HL-60 (cell line): ENCODE data around the gene XRCC4.

ENCODE experiments used
- POLR2AphosphoS5 ChIP-seq: IDR thresholded peaks from 2 replicates; pipeline ENCODE4 v1.6.1; 2012; ENCODE audit warnings: low read depth
- TF ChIP-seq, protein P1 (sequence below): IDR thresholded peaks from one replicate; pipeline ENCODE4 v1.5.1; 2011; ENCODE audit warnings: low read length, control low read depth, inconsistent platforms; ENCODE audit not compliant: insufficient read depth

DNA sequence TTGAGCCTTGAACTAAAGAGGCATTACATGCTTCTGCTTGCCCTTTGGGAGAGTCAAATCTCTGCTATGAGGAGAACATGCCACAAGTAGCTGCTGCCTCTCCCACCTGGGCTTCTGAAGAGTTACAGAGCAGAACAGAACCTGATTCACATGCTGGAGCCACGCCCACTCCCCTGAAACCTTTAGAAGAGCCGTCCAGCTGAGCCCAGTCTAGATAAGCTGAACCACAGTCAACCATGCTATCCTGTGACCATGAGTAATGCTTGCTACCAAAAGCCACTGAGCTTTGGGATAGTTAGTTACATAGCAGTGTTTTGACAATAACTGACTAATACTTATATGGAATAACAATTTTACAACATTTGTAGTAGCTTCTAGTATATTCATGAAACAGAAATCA is 283.2 kb downstream of the XRCC4 start:
- TF ChIP-seq, protein P1, sequence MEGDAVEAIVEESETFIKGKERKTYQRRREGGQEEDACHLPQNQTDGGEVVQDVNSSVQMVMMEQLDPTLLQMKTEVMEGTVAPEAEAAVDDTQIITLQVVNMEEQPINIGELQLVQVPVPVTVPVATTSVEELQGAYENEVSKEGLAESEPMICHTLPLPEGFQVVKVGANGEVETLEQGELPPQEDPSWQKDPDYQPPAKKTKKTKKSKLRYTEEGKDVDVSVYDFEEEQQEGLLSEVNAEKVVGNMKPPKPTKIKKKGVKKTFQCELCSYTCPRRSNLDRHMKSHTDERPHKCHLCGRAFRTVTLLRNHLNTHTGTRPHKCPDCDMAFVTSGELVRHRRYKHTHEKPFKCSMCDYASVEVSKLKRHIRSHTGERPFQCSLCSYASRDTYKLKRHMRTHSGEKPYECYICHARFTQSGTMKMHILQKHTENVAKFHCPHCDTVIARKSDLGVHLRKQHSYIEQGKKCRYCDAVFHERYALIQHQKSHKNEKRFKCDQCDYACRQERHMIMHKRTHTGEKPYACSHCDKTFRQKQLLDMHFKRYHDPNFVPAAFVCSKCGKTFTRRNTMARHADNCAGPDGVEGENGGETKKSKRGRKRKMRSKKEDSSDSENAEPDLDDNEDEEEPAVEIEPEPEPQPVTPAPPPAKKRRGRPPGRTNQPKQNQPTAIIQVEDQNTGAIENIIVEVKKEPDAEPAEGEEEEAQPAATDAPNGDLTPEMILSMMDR: no peak
- no peak for TF ChIP-seq POLR2AphosphoS5
